Uterus (tissue), 2 donors: ENCODE measurements around the gene ARHGAP9.

ENCODE experiments used
- POLR2A ChIP-seq, 2 donors: fragments of 450-650 bp; IDR thresholded peaks; one replicate each; pipeline ENCODE4 v1.6.1; 2016; ENCODE audit warnings: antibody characterized with exemption in 2 of 2, mild to moderate bottlenecking in 1 of 2, moderate library complexity in 1 of 2
- TF ChIP-seq, protein P1 (sequence below), 4 experiments: fragments of 200-600 bp in 2 of 4; fragments of 450-650 bp in 2 of 4; sonication (generic) in 2 of 4; IDR thresholded peaks; one replicate each; pipeline ENCODE4 v1.5.1; 2016 to 2019; ENCODE audit warnings: antibody characterized with exemption in 4 of 4, mild to moderate bottlenecking in 2 of 4, moderate library complexity in 1 of 4

DNA sequence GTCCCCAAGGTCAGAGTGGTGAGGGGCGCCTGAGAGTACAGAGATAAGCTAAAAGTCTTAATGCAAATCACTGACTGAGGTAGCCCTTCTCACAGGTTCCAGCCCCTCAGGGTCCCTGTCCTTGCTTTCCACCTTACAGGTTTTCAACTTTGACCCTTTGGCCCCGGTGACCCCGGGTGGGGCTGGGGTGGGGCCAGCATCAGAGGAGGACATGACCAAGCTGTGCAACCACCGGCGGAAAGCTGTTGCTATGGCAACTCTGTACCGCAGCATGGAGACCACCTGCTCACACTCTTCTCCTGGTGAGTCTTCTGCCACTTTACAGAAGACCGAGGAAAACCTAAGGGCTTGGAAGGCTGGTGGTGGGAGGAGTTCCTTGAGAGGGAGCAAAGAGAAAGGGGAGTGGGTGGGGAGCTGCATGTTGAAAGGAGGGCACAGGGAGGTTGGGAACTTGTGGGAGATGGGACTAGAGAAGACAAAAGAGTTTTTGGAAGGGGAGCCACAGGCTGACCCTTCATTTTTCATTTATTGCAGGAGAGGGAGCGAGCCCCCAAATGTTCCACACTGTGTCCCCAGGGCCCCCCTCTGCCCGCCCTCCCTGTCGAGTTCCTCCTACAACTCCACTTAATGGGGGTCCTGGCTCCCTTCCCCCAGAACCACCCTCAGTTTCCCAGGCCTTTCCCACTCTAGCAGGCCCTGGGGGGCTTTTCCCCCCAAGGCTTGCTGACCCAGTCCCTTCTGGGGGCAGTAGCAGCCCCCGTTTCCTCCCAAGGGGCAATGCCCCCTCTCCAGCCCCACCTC is 45.3 kb upstream of the ARHGAP9 start:
- TF ChIP-seq POLR2A (IDR thresholded peaks at IDR 0.05), result no peak
- TF ChIP-seq, protein P1, sequence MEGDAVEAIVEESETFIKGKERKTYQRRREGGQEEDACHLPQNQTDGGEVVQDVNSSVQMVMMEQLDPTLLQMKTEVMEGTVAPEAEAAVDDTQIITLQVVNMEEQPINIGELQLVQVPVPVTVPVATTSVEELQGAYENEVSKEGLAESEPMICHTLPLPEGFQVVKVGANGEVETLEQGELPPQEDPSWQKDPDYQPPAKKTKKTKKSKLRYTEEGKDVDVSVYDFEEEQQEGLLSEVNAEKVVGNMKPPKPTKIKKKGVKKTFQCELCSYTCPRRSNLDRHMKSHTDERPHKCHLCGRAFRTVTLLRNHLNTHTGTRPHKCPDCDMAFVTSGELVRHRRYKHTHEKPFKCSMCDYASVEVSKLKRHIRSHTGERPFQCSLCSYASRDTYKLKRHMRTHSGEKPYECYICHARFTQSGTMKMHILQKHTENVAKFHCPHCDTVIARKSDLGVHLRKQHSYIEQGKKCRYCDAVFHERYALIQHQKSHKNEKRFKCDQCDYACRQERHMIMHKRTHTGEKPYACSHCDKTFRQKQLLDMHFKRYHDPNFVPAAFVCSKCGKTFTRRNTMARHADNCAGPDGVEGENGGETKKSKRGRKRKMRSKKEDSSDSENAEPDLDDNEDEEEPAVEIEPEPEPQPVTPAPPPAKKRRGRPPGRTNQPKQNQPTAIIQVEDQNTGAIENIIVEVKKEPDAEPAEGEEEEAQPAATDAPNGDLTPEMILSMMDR (IDR thresholded peaks at IDR 0.05), result no peak
